ENCODE data around the gene AP1G2.

Gene AP1G2

DNA sequence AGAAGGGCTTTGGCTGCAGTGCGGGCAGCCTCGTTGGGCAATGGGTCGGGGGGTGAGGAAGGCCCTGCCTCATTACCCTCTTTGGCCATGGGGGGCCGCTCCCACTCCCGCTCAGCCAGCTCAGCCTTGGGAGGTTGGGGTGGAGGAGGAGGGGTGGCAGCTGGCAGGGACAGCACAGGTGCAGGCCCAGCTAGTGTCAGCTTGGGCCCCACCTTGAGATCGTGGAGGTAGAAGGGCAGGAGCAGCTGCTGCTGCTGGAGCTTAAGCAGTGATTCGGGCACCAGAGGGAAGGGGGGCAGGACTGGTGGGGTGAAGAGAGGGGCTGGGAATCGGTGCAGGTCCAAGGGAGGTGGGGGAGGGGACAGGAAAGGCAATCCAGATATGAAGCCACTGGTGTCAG, 42.0 kb downstream of the AP1G2 start:
- H3K4me3 ChIP-seq (ENCODE audit: low read depth, low read length), result no peak overlapping the region
- no peak for TF ChIP-seq CTCF (IDR thresholded peaks at IDR 0.05; ENCODE audit: insufficient read depth, low read depth, low read length, missing control alignments)
- no peak for DNase-seq (ENCODE audit: low read depth)

GRCh38 chr14:23524954-23525353, 42.6 kb downstream of the AP1G2 start:
- no peak for DNase-seq (ENCODE audit: low read depth)
- TF ChIP-seq CTCF (IDR thresholded peaks at IDR 0.05; ENCODE audit: insufficient read depth, low read depth, low read length, missing control alignments), result no peak
- H3K4me3 ChIP-seq (ENCODE audit: low read depth, low read length), result no peak overlapping the region

DNA sequence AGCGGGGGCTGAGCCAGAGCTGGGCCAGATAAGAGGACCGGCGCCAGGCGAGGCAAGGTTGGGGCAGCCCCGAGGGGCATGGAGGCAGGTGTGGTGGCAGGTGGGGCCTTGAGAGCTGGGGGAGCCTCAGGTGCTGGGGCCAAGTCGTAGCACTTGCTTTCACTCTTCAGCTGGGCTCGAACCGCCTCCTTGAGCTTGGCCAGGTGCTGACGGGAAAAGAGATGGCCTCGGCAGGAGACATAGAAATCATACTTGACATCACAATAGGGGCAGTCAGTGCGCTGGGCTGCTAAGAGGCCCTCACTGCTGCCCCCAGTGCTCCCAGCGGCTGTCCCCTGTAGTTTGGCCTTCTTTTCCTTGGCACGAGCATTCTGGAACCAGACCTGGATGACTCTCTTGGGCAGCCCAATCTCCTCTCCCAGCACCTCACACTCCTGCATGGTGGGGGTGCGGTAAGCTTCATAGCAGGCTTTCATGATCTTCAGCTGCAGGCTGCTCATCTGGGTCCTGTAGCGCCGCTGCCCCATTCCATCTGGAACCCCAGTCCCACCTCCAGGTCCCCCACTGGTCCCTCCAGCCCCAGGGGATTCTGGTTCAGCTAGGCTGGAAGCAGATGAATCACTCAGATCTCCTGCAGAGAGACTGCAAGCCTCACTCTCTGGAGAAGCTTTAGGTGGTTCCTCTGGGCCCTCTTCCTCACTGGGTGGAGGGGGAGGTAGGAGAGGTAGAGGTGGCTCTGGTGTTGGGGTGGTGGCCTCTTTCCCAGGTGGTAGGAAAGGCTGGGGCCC, 44.2 kb downstream of the AP1G2 start:
- DNase-seq (ENCODE audit: low read depth), result no peak
- no peak overlapping the region for H3K4me3 ChIP-seq (ENCODE audit: low read depth, low read length)
- TF ChIP-seq CTCF (IDR thresholded peaks at IDR 0.05; ENCODE audit: insufficient read depth, low read depth, low read length, missing control alignments), result no peak

GRCh38 chr14:23522643-23523198, 44.9 kb downstream of the AP1G2 start:
- no peak overlapping the region for H3K4me3 ChIP-seq (ENCODE audit: low read depth, low read length)
- no peak for TF ChIP-seq CTCF (IDR thresholded peaks at IDR 0.05; ENCODE audit: insufficient read depth, low read depth, low read length, missing control alignments)
- DNase-seq (ENCODE audit: low read depth), result no peak

GRCh38 chr14:23521785-23522640, 45.6 kb downstream of the AP1G2 start:
- no peak for TF ChIP-seq CTCF (IDR thresholded peaks at IDR 0.05; ENCODE audit: insufficient read depth, low read depth, low read length, missing control alignments)
- DNase-seq (ENCODE audit: low read depth), result no peak
- H3K4me3 ChIP-seq (ENCODE audit: low read depth, low read length), result no peak overlapping the region

DNA sequence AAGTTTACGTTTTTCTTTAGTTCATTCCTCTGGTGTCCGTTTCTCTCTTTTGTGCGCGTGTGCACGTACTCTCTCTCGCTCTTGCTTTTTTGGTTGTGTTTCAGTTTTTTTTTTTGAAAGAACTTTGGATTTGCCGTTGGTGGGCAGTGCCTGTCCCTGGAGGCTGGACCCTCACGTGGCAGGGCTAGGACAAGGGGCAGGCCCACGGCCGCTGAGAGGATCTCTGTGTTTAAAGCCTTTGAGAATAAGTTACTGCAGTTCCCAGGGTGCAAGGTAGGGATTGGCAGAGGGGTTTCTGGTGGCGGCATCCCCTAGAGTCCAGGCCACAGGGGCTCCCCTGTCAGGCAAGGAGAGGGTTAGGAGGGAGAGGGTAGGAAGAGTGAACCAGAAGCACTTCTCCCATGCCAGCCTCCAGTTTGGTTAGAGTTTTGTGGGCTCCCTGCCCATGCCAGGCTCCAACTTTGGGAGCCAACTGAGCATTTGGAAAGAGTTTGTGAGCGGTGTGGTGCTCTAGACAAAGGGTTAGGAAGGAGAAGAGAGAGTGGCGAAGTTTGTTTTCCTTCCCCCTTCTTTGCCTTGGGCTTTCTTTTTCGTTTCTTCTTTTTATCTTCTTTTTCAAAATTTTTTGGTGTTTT, 46.6 kb downstream of the AP1G2 start:
- H3K4me3 ChIP-seq (ENCODE audit: low read depth, low read length), result no peak overlapping the region
- TF ChIP-seq CTCF (IDR thresholded peaks at IDR 0.05; ENCODE audit: insufficient read depth, low read depth, low read length, missing control alignments), result no peak
- DNase-seq (ENCODE audit: low read depth), result no peak

Measured in GM12865 (cell line).